ENCODE data around the gene POU2AF1.
"Not testable (repeated sequence)": the region's sequence is repeated elsewhere in the genome, so short reads cannot be mapped to it uniquely, and the experiment has no call there.

Gene POU2AF1

GRCh38 chr11:111347002-111347722 is 31.9 kb downstream of the POU2AF1 start:
- no peak for DNase-seq (ENCODE audit: low spot score)

- no peak for DNase-seq (ENCODE audit: low spot score)
Measured at GRCh38 chr11:111344032-111344431, 35.0 kb downstream of the POU2AF1 start.

GRCh38 chr11:111342329-111342728 is 36.7 kb downstream of the POU2AF1 start:
- no peak for DNase-seq (ENCODE audit: low spot score)

- DNase-seq (ENCODE audit: low spot score), result no peak
Measured at GRCh38 chr11:111339758-111340388, 39.2 kb downstream of the POU2AF1 start.

- DNase-seq (ENCODE audit: low spot score), result no peak
Measured at GRCh38 chr11:111336582-111337256, 42.4 kb downstream of the POU2AF1 start.

- DNase-seq (ENCODE audit: low spot score), result no peak
Measured at GRCh38 chr11:111336062-111336461, 43.0 kb downstream of the POU2AF1 start.

- DNase-seq (ENCODE audit: low spot score), result no peak
Measured at GRCh38 chr11:111335549-111335948, 43.5 kb downstream of the POU2AF1 start.

GRCh38 chr11:111334532-111335502 is 44.3 kb downstream of the POU2AF1 start:
- DNase-seq (ENCODE audit: low spot score), result no peak

GRCh38 chr11:111331711-111332479 is 47.2 kb downstream of the POU2AF1 start:
- DNase-seq (ENCODE audit: low spot score), result no peak

- no peak for DNase-seq (ENCODE audit: low spot score)
Measured at GRCh38 chr11:111330234-111330893, 48.7 kb downstream of the POU2AF1 start.

GRCh38 chr11:111329306-111330204 is 49.5 kb downstream of the POU2AF1 start:
- DNase-seq (ENCODE audit: low spot score), result no peak

GRCh38 chr11:111327908-111328624 is 51.0 kb downstream of the POU2AF1 start:
- DNase-seq (ENCODE audit: low spot score), result no peak

GRCh38 chr11:111326824-111327223 is 52.3 kb downstream of the POU2AF1 start:
- DNase-seq (ENCODE audit: low spot score), result no peak

GRCh38 chr11:111325259-111325658 is 53.8 kb downstream of the POU2AF1 start:
- DNase-seq (ENCODE audit: low spot score), result no peak

- DNase-seq (ENCODE audit: low spot score), result no peak
Measured at GRCh38 chr11:111324277-111324720, 54.8 kb downstream of the POU2AF1 start.

- no peak for DNase-seq (ENCODE audit: low spot score)
Measured at GRCh38 chr11:111322534-111322933, 56.5 kb downstream of the POU2AF1 start.

- no peak for DNase-seq (ENCODE audit: low spot score)
Measured at GRCh38 chr11:111320728-111321568, 58.1 kb downstream of the POU2AF1 start.

GRCh38 chr11:111320199-111320598 is 58.9 kb downstream of the POU2AF1 start:
- DNase-seq (ENCODE audit: low spot score), result not testable (repeated sequence)
